Measurements from ENCODE around the gene CCDC14.
"Not testable (repeated sequence)": the region's sequence is repeated elsewhere in the genome, so short reads cannot be mapped to it uniquely, and the experiment has no call there.

The CCDC14 gene

GRCh38 chr3:123914829-123915228 lies 46.2 kb downstream of the CCDC14 start:
- Histone ChIP-seq H3K27me3 (ENCODE audit: control insufficient read depth in 1 of 2, insufficient read depth in 2 of 2, low read length in 2 of 2) (no peaks in the 10 kb centered on the region), H3K4me3 (ENCODE audit: low read depth in 1 of 2, low read length in 2 of 2) (no peak overlapping the region), H3K27ac (ENCODE audit: low read depth, low read length) (no peak overlapping the region), H3K9me3 (ENCODE audit: control insufficient read depth in 1 of 2, low read length in 2 of 2) (no peaks in the 10 kb centered on the region), H3K4me1 (ENCODE audit: control insufficient read depth in 1 of 2, insufficient read depth in 2 of 2, low read length in 2 of 2) (no peaks in the 10 kb centered on the region), H3K36me3 (ENCODE audit: control insufficient read depth in 1 of 2, insufficient read depth in 2 of 2, low read length in 2 of 2) (peaks cover 10 to 15% of the 10 kb centered on the region in 2 donors), H3K9ac (ENCODE audit: low read depth in 1 of 2, low read length in 2 of 2) (no peak overlapping the region)

DNA sequence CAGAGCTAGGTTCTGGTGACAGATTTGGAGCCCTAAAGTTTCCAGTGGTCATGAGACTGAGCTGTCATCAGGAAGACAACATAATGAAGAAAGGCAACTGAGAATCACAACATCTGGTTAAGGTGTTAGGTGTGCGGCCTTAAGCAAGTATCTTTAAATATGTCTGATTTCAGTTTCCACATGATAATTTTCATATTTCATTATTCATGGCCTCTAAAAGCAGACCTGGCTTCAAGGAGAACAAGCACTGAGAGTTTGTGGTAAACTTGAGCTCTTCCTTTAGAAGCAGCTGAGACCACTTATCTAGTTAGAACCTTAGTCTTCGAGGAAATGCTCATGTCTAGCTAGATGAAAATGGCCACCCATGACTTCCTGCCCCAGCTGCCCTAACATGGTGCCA lies 51.2 kb downstream of the CCDC14 start:
- Histone ChIP-seq H3K27ac (ENCODE audit: low read depth, low read length) (no peak overlapping the region), H3K9me3 (ENCODE audit: control insufficient read depth in 1 of 2, low read length in 2 of 2) (no peaks in the 10 kb centered on the region), H3K9ac (ENCODE audit: low read depth in 1 of 2, low read length in 2 of 2) (no peak overlapping the region), H3K4me3 (ENCODE audit: low read depth in 1 of 2, low read length in 2 of 2) (no peak overlapping the region), H3K4me1 (ENCODE audit: control insufficient read depth in 1 of 2, insufficient read depth in 2 of 2, low read length in 2 of 2) (no peaks in the 10 kb centered on the region), H3K27me3 (ENCODE audit: control insufficient read depth in 1 of 2, insufficient read depth in 2 of 2, low read length in 2 of 2) (no peaks in the 10 kb centered on the region), H3K36me3 (ENCODE audit: control insufficient read depth in 1 of 2, insufficient read depth in 2 of 2, low read length in 2 of 2) (peaks cover 0 to 2% of the 10 kb centered on the region in 2 donors)

DNA sequence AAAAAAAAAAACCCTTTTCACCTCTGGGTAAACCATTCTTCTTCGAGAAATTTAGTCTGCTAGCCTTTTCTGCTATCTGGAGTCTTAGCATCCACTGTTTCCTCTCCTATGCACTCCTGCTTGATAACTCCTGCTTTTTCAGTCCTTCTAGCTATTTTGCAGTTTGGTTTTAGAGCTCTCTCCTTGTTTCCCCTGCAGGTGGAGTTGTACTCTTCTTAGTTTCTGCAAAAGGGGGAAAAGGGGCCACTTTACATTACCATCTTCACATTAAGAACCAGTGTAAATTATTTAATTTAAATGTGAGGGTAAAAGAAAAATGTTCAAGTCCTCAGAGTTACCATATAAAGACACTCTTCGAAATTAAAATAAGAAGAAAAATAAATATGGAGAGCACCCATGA lies 53.3 kb downstream of the CCDC14 start:
- no peak overlapping the region for H3K27ac ChIP-seq (ENCODE audit: low read depth, low read length)
- H3K9ac ChIP-seq (ENCODE audit: low read depth in 1 of 2, low read length in 2 of 2) = no peak overlapping the region
- H3K36me3 ChIP-seq (ENCODE audit: control insufficient read depth in 1 of 2, insufficient read depth in 2 of 2, low read length in 2 of 2) = no peaks in the 10 kb centered on the region
- H3K4me1 ChIP-seq (ENCODE audit: control insufficient read depth in 1 of 2, insufficient read depth in 2 of 2, low read length in 2 of 2) = no peaks in the 10 kb centered on the region
- H3K9me3 ChIP-seq (ENCODE audit: control insufficient read depth in 1 of 2, low read length in 2 of 2) = no peaks in the 10 kb centered on the region
- H3K4me3 ChIP-seq (ENCODE audit: low read depth in 1 of 2, low read length in 2 of 2) = no peak overlapping the region
- H3K27me3 ChIP-seq (ENCODE audit: control insufficient read depth in 1 of 2, insufficient read depth in 2 of 2, low read length in 2 of 2) = no peaks in the 10 kb centered on the region

GRCh38 chr3:123899300-123899865 lies 61.6 kb downstream of the CCDC14 start:
- no peak overlapping the region for H3K4me3 ChIP-seq (ENCODE audit: low read depth in 1 of 2, low read length in 2 of 2)
- no peaks in the 10 kb centered on the region for H3K4me1 ChIP-seq (ENCODE audit: control insufficient read depth in 1 of 2, insufficient read depth in 2 of 2, low read length in 2 of 2)
- H3K27me3 ChIP-seq (ENCODE audit: control insufficient read depth in 1 of 2, insufficient read depth in 2 of 2, low read length in 2 of 2) = no peaks in the 10 kb centered on the region
- no peak overlapping the region for H3K9ac ChIP-seq (ENCODE audit: low read depth in 1 of 2, low read length in 2 of 2)
- H3K27ac ChIP-seq (ENCODE audit: low read depth, low read length) = no peak overlapping the region
- no peaks in the 10 kb centered on the region for H3K9me3 ChIP-seq (ENCODE audit: control insufficient read depth in 1 of 2, low read length in 2 of 2)
- no peaks in the 10 kb centered on the region for H3K36me3 ChIP-seq (ENCODE audit: control insufficient read depth in 1 of 2, insufficient read depth in 2 of 2, low read length in 2 of 2)

DNA sequence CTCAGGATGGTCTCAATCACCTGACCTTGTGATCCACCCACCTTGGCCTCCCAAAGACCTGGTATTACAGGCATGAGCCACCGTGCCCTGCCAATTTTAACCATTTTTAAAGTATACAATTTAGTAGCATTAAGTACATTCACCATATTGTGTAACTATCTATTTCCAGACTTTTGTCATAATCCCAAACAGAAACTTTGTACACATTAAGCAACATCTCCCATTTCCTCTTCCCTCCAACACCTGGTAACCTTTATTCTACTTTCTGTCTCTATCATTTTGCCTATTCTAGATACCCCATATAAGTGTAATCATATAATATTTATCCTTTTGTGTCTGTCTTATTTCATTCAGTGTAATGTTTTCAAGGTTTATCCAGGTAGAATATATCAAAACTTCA lies 68.0 kb downstream of the CCDC14 start:
- peaks cover 4 to 7% of the 10 kb centered on the region in 2 donors for H3K9me3 ChIP-seq (ENCODE audit: control insufficient read depth in 1 of 2, low read length in 2 of 2)
- H3K9ac ChIP-seq (ENCODE audit: low read depth in 1 of 2, low read length in 2 of 2) = no peak overlapping the region
- H3K36me3 ChIP-seq (ENCODE audit: control insufficient read depth in 1 of 2, insufficient read depth in 2 of 2, low read length in 2 of 2) = no peaks in the 10 kb centered on the region
- H3K27me3 ChIP-seq (ENCODE audit: control insufficient read depth in 1 of 2, insufficient read depth in 2 of 2, low read length in 2 of 2) = no peaks in the 10 kb centered on the region
- no peak overlapping the region for H3K27ac ChIP-seq (ENCODE audit: low read depth, low read length)
- no peaks in the 10 kb centered on the region for H3K4me1 ChIP-seq (ENCODE audit: control insufficient read depth in 1 of 2, insufficient read depth in 2 of 2, low read length in 2 of 2)
- no peak overlapping the region for H3K4me3 ChIP-seq (ENCODE audit: low read depth in 1 of 2, low read length in 2 of 2)

GRCh38 chr3:123892195-123892594 lies 68.8 kb downstream of the CCDC14 start:
- no peaks in the 10 kb centered on the region for H3K27me3 ChIP-seq (ENCODE audit: control insufficient read depth in 1 of 2, insufficient read depth in 2 of 2, low read length in 2 of 2)
- no peak overlapping the region for H3K4me3 ChIP-seq (ENCODE audit: low read depth in 1 of 2, low read length in 2 of 2)
- no peaks in the 10 kb centered on the region for H3K36me3 ChIP-seq (ENCODE audit: control insufficient read depth in 1 of 2, insufficient read depth in 2 of 2, low read length in 2 of 2)
- H3K9me3 ChIP-seq (ENCODE audit: control insufficient read depth in 1 of 2, low read length in 2 of 2) = peaks cover 4 to 7% of the 10 kb centered on the region in 2 donors
- no peaks in the 10 kb centered on the region for H3K4me1 ChIP-seq (ENCODE audit: control insufficient read depth in 1 of 2, insufficient read depth in 2 of 2, low read length in 2 of 2)
- H3K9ac ChIP-seq (ENCODE audit: low read depth in 1 of 2, low read length in 2 of 2) = no peak overlapping the region
- H3K27ac ChIP-seq (ENCODE audit: low read depth, low read length) = no peak overlapping the region

GRCh38 chr3:123890991-123891390 lies 70.0 kb downstream of the CCDC14 start:
- H3K4me3 ChIP-seq (ENCODE audit: low read depth in 1 of 2, low read length in 2 of 2); H3K9me3 ChIP-seq (ENCODE audit: control insufficient read depth in 1 of 2, low read length in 2 of 2); H3K36me3 ChIP-seq (ENCODE audit: control insufficient read depth in 1 of 2, insufficient read depth in 2 of 2, low read length in 2 of 2); H3K4me1 ChIP-seq (ENCODE audit: control insufficient read depth in 1 of 2, insufficient read depth in 2 of 2, low read length in 2 of 2); H3K27me3 ChIP-seq (ENCODE audit: control insufficient read depth in 1 of 2, insufficient read depth in 2 of 2, low read length in 2 of 2); H3K27ac ChIP-seq (ENCODE audit: low read depth, low read length); H3K9ac ChIP-seq (ENCODE audit: low read depth in 1 of 2, low read length in 2 of 2): not testable (repeated sequence)

DNA sequence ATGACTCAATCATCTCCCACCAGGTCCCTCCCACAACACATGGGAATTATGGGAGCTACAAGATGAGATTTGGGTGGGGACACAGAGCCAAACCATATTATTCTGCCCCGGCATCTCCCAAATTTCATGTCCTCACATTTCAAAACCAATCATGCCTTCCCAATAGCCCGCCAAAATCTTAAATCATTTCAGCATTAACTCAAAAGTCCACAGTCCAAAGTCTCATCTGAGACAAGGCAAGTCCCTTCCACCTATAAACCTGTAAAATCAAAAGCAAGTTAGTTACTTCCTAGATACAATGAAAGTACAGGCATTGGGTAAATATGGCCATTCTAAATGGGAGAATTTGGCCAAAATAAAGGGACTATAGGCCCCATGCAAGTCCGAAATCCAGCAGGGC lies 70.9 kb downstream of the CCDC14 start:
- H3K27me3 ChIP-seq (ENCODE audit: control insufficient read depth in 1 of 2, insufficient read depth in 2 of 2, low read length in 2 of 2); H3K4me3 ChIP-seq (ENCODE audit: low read depth in 1 of 2, low read length in 2 of 2); H3K27ac ChIP-seq (ENCODE audit: low read depth, low read length); H3K4me1 ChIP-seq (ENCODE audit: control insufficient read depth in 1 of 2, insufficient read depth in 2 of 2, low read length in 2 of 2); H3K9ac ChIP-seq (ENCODE audit: low read depth in 1 of 2, low read length in 2 of 2); H3K36me3 ChIP-seq (ENCODE audit: control insufficient read depth in 1 of 2, insufficient read depth in 2 of 2, low read length in 2 of 2); H3K9me3 ChIP-seq (ENCODE audit: control insufficient read depth in 1 of 2, low read length in 2 of 2): not testable (repeated sequence)

GRCh38 chr3:123884993-123885392 lies 76.0 kb downstream of the CCDC14 start:
- peaks cover 8 to 19% of the 10 kb centered on the region in 2 donors for H3K27me3 ChIP-seq (ENCODE audit: control insufficient read depth in 1 of 2, insufficient read depth in 2 of 2, low read length in 2 of 2)
- no peaks in the 10 kb centered on the region for H3K36me3 ChIP-seq (ENCODE audit: control insufficient read depth in 1 of 2, insufficient read depth in 2 of 2, low read length in 2 of 2)
- no peak overlapping the region for H3K4me3 ChIP-seq (ENCODE audit: low read depth in 1 of 2, low read length in 2 of 2)
- no peak overlapping the region for H3K27ac ChIP-seq (ENCODE audit: low read depth, low read length)
- peaks cover 0 to 10% of the 10 kb centered on the region in 2 donors for H3K4me1 ChIP-seq (ENCODE audit: control insufficient read depth in 1 of 2, insufficient read depth in 2 of 2, low read length in 2 of 2)
- no peaks in the 10 kb centered on the region for H3K9me3 ChIP-seq (ENCODE audit: control insufficient read depth in 1 of 2, low read length in 2 of 2)
- no peak overlapping the region for H3K9ac ChIP-seq (ENCODE audit: low read depth in 1 of 2, low read length in 2 of 2)

GRCh38 chr3:123884203-123884831 lies 76.7 kb downstream of the CCDC14 start, which contains the start of gene MYLK:
Gene MYLK (minus strand): TSS chr3:123884332. CDS start chr3:123793841, 90,491 bp downstream.
- no peak within 1 kb of the TSS for H3K9ac ChIP-seq (ENCODE audit: low read depth in 1 of 2, low read length in 2 of 2)
- peaks cover 8 to 19% of the 10 kb centered on the region in 2 donors for H3K27me3 ChIP-seq (ENCODE audit: control insufficient read depth in 1 of 2, insufficient read depth in 2 of 2, low read length in 2 of 2)
- no peak within 1 kb of the TSS for H3K27ac ChIP-seq (ENCODE audit: low read depth, low read length)
- peak within 1 kb of the TSS; percentile 44 to 55 for H3K4me3 ChIP-seq (ENCODE audit: low read depth in 1 of 2, low read length in 2 of 2)
- H3K9me3 ChIP-seq (ENCODE audit: control insufficient read depth in 1 of 2, low read length in 2 of 2) = no peaks in the 10 kb centered on the region
- no peaks in the 10 kb centered on the region for H3K36me3 ChIP-seq (ENCODE audit: control insufficient read depth in 1 of 2, insufficient read depth in 2 of 2, low read length in 2 of 2)
- H3K4me1 ChIP-seq (ENCODE audit: control insufficient read depth in 1 of 2, insufficient read depth in 2 of 2, low read length in 2 of 2) = peaks cover 0 to 10% of the 10 kb centered on the region in 2 donors
